K562 (cell line): Measurements from ENCODE around the gene PGLYRP4. TPM values are rescaled to one million over a fixed set of nuclear protein-coding genes. Genes with fewer than 3 reads are reported as not detected.

ENCODE experiments used
- REST ChIP-seq, 2 experiments: fragments of 450-650 bp; formaldehyde crosslinking in 1 of 2; IDR thresholded peaks; 2 replicates each; pipeline versions ENCODE4 v1.4.0 to v1.6.1; 2014 to 2020; ENCODE audit warnings: mild to moderate bottlenecking in 2 of 2, borderline replicate concordance in 1 of 2, low read depth in 1 of 2
- polyA plus RNA-seq, 8 experiments: library from polyadenylated mRNA; depleted of rRNA in 4 of 8; stranded (reverse) in 5 of 8; unstranded in 3 of 8; fragments of >200 nt; fragmentation: Nextera tagmentation in 2 of 8; fragmentation: Illumina TruSeq in 1 of 8; extraction: Ambion mirVana in 2 of 8; extraction: Trizol in 1 of 8; gene quantifications; 2 replicates each; pipeline versions ENCODE4 v1.2.1 to v1.2.3, GENCODE V29; 2011 to 2014; ENCODE audit warnings: inconsistent platforms in 1 of 8, missing spikeins in 1 of 8
- small RNA-seq: library from RNA; depleted of rRNA; stranded (forward); fragments of <200 nt; gene quantifications from one replicate; pipeline ENCODE3, GENCODE V24; 2014
- total RNA-seq, 7 experiments: library from RNA; depleted of rRNA in 6 of 7; stranded (reverse); fragments of >200 nt in 6 of 7; fragmentation: Illumina TruSeq in 2 of 7; extraction: Trizol in 2 of 7; gene quantifications; 2 replicates each; pipeline versions ENCODE4 v1.2.1 to v1.2.3, GENCODE V29; 2011 to 2021; ENCODE audit warnings: low replicate concordance in 1 of 7

The PGLYRP4 gene
- total and polyA plus RNA-seq, 9 of the 15 experiments (the other 6 are each of a cell fraction or from before 2014, with no cell fraction given), result 0.06 to 0.13 (median 0.11) TPM; not detected in 6

- TF ChIP-seq REST (IDR thresholded peaks at IDR 0.05; ENCODE audit: borderline replicate concordance) (peak; percentile 28; the same call in 1 of the 2 replicates), REST (CRISPR knock-in tag; IDR thresholded peaks at IDR 0.05; ENCODE audit: low read depth) (no peak)
Measured at GRCh38 chr1:153288634-153289275, 59.9 kb downstream of the PGLYRP4 start (continued).

Small RNA genes within 50 kb of the gene (small RNA-seq; reads per million reads assigned to genes)
- gene RNU6-160P (not detected), gene S100A15A (not detected)

Other genes starting within 250 kb of the PGLYRP4 start
Only the 7 nearest of the 16 such genes appear.
- not detected in 2 replicates for gene LORICRIN, start 89.2 kb downstream of the PGLYRP4 start, total RNA-seq (2014; rRNA removed)
- not detected in 2 replicates for gene LORICRIN, start 89.2 kb downstream of the PGLYRP4 start, total RNA-seq (2014; rRNA removed; fragmentation: Illumina TruSeq; extraction: Trizol)
- not detected in 2 replicates for gene LORICRIN, start 89.2 kb downstream of the PGLYRP4 start, total RNA-seq (2015; rRNA removed; fragmentation: Illumina TruSeq; extraction: Trizol)
- not detected in 2 replicates for gene LORICRIN, start 89.2 kb downstream of the PGLYRP4 start, total RNA-seq (2021)
- not detected in 2 replicates for gene LORICRIN, start 89.2 kb downstream of the PGLYRP4 start, polyA plus RNA-seq (2011; rRNA removed)
- gene LORICRIN, start 89.2 kb downstream of the PGLYRP4 start, polyA plus RNA-seq (2014; fragmentation: Illumina TruSeq; extraction: Trizol), result not detected in 2 replicates
- gene LORICRIN, start 89.2 kb downstream of the PGLYRP4 start, polyA plus RNA-seq (2014; fragmentation: Nextera tagmentation; extraction: Ambion mirVana), result not detected
- not detected in 2 replicates for gene LORICRIN, start 89.2 kb downstream of the PGLYRP4 start, polyA plus RNA-seq (2014; rRNA removed)
- not detected in 2 replicates for gene PGLYRP3, start 35.9 kb downstream of the PGLYRP4 start, total RNA-seq (2014; rRNA removed)
- not detected in 2 replicates for gene PGLYRP3, start 35.9 kb downstream of the PGLYRP4 start, total RNA-seq (2014; rRNA removed; fragmentation: Illumina TruSeq; extraction: Trizol)
- not detected in 2 replicates for gene PGLYRP3, start 35.9 kb downstream of the PGLYRP4 start, total RNA-seq (2015; rRNA removed; fragmentation: Illumina TruSeq; extraction: Trizol)
- gene PGLYRP3, start 35.9 kb downstream of the PGLYRP4 start, total RNA-seq (2021), result not detected in 2 replicates
- gene PGLYRP3, start 35.9 kb downstream of the PGLYRP4 start, polyA plus RNA-seq (2011; rRNA removed), result not detected in 2 replicates
- gene PGLYRP3, start 35.9 kb downstream of the PGLYRP4 start, polyA plus RNA-seq (2014; fragmentation: Illumina TruSeq; extraction: Trizol), result not detected in 2 replicates
- not detected for gene PGLYRP3, start 35.9 kb downstream of the PGLYRP4 start, polyA plus RNA-seq (2014; fragmentation: Nextera tagmentation; extraction: Ambion mirVana)
- not detected in 2 replicates for gene PGLYRP3, start 35.9 kb downstream of the PGLYRP4 start, polyA plus RNA-seq (2014; rRNA removed)
- gene S100A9, start 9.0 kb upstream of the PGLYRP4 start, total RNA-seq (2014; rRNA removed), result not detected in 2 replicates
- gene S100A9, start 9.0 kb upstream of the PGLYRP4 start, total RNA-seq (2014; rRNA removed; fragmentation: Illumina TruSeq; extraction: Trizol), result not detected in 2 replicates
- gene S100A9, start 9.0 kb upstream of the PGLYRP4 start, total RNA-seq (2015; rRNA removed; fragmentation: Illumina TruSeq; extraction: Trizol), result not detected in 2 replicates
- 0.34 and 0.80 TPM in 2 replicates for gene S100A9, start 9.0 kb upstream of the PGLYRP4 start, total RNA-seq (2021)
- not detected in 2 replicates for gene S100A9, start 9.0 kb upstream of the PGLYRP4 start, polyA plus RNA-seq (2011; rRNA removed)
- not detected in 2 replicates for gene S100A9, start 9.0 kb upstream of the PGLYRP4 start, polyA plus RNA-seq (2014; fragmentation: Illumina TruSeq; extraction: Trizol)
- not detected for gene S100A9, start 9.0 kb upstream of the PGLYRP4 start, polyA plus RNA-seq (2014; fragmentation: Nextera tagmentation; extraction: Ambion mirVana)
- gene S100A9, start 9.0 kb upstream of the PGLYRP4 start, polyA plus RNA-seq (2014; rRNA removed), result not detected in 2 replicates
- gene S100A12, start 26.8 kb upstream of the PGLYRP4 start, total RNA-seq (2014; rRNA removed), result not detected in 2 replicates
- not detected in 2 replicates for gene S100A12, start 26.8 kb upstream of the PGLYRP4 start, total RNA-seq (2014; rRNA removed; fragmentation: Illumina TruSeq; extraction: Trizol)
- not detected in 2 replicates for gene S100A12, start 26.8 kb upstream of the PGLYRP4 start, total RNA-seq (2015; rRNA removed; fragmentation: Illumina TruSeq; extraction: Trizol)
- not detected in 2 replicates for gene S100A12, start 26.8 kb upstream of the PGLYRP4 start, total RNA-seq (2021)
- not detected in 2 replicates for gene S100A12, start 26.8 kb upstream of the PGLYRP4 start, polyA plus RNA-seq (2011; rRNA removed)
- gene S100A12, start 26.8 kb upstream of the PGLYRP4 start, polyA plus RNA-seq (2014; fragmentation: Illumina TruSeq; extraction: Trizol), result not detected in 2 replicates
- not detected for gene S100A12, start 26.8 kb upstream of the PGLYRP4 start, polyA plus RNA-seq (2014; fragmentation: Nextera tagmentation; extraction: Ambion mirVana)
- gene S100A12, start 26.8 kb upstream of the PGLYRP4 start, polyA plus RNA-seq (2014; rRNA removed), result not detected in 2 replicates
- not detected in 2 replicates for gene S100A8, start 42.2 kb upstream of the PGLYRP4 start, total RNA-seq (2014; rRNA removed)
- not detected in 2 replicates for gene S100A8, start 42.2 kb upstream of the PGLYRP4 start, total RNA-seq (2014; rRNA removed; fragmentation: Illumina TruSeq; extraction: Trizol)
- not detected in 2 replicates for gene S100A8, start 42.2 kb upstream of the PGLYRP4 start, total RNA-seq (2015; rRNA removed; fragmentation: Illumina TruSeq; extraction: Trizol)
- gene S100A8, start 42.2 kb upstream of the PGLYRP4 start, total RNA-seq (2021), result 0.42 and 0.60 TPM in 2 replicates
- not detected in 2 replicates for gene S100A8, start 42.2 kb upstream of the PGLYRP4 start, polyA plus RNA-seq (2011; rRNA removed)
- gene S100A8, start 42.2 kb upstream of the PGLYRP4 start, polyA plus RNA-seq (2014; fragmentation: Illumina TruSeq; extraction: Trizol), result not detected in 2 replicates
- under 1 TPM in 1 of 2 experiments, not detected in 1; 0.15 TPM for gene S100A8, start 42.2 kb upstream of the PGLYRP4 start, polyA plus RNA-seq (2014; fragmentation: Nextera tagmentation; extraction: Ambion mirVana)
- not detected in 2 replicates for gene S100A8, start 42.2 kb upstream of the PGLYRP4 start, polyA plus RNA-seq (2014; rRNA removed)
- not detected in 2 replicates for gene S100A7A, start 67.7 kb upstream of the PGLYRP4 start, total RNA-seq (2014; rRNA removed)
- gene S100A7A, start 67.7 kb upstream of the PGLYRP4 start, total RNA-seq (2014; rRNA removed; fragmentation: Illumina TruSeq; extraction: Trizol), result not detected in 2 replicates
- gene S100A7A, start 67.7 kb upstream of the PGLYRP4 start, total RNA-seq (2015; rRNA removed; fragmentation: Illumina TruSeq; extraction: Trizol), result not detected in 2 replicates
- gene S100A7A, start 67.7 kb upstream of the PGLYRP4 start, total RNA-seq (2021), result not detected in 2 replicates
- gene S100A7A, start 67.7 kb upstream of the PGLYRP4 start, polyA plus RNA-seq (2011; rRNA removed), result not detected in 2 replicates
- not detected in 2 replicates for gene S100A7A, start 67.7 kb upstream of the PGLYRP4 start, polyA plus RNA-seq (2014; fragmentation: Illumina TruSeq; extraction: Trizol)
- not detected for gene S100A7A, start 67.7 kb upstream of the PGLYRP4 start, polyA plus RNA-seq (2014; fragmentation: Nextera tagmentation; extraction: Ambion mirVana)
- not detected in 2 replicates for gene S100A7A, start 67.7 kb upstream of the PGLYRP4 start, polyA plus RNA-seq (2014; rRNA removed)
- gene S100A7, start 111.8 kb upstream of the PGLYRP4 start, total RNA-seq (2014; rRNA removed), result not detected in 2 replicates
- not detected in 2 replicates for gene S100A7, start 111.8 kb upstream of the PGLYRP4 start, total RNA-seq (2014; rRNA removed; fragmentation: Illumina TruSeq; extraction: Trizol)
- gene S100A7, start 111.8 kb upstream of the PGLYRP4 start, total RNA-seq (2015; rRNA removed; fragmentation: Illumina TruSeq; extraction: Trizol), result not detected in 2 replicates
- gene S100A7, start 111.8 kb upstream of the PGLYRP4 start, total RNA-seq (2021), result not detected in 2 replicates
- gene S100A7, start 111.8 kb upstream of the PGLYRP4 start, polyA plus RNA-seq (2011; rRNA removed), result not detected in 2 replicates
- not detected in 2 replicates for gene S100A7, start 111.8 kb upstream of the PGLYRP4 start, polyA plus RNA-seq (2014; fragmentation: Illumina TruSeq; extraction: Trizol)
- gene S100A7, start 111.8 kb upstream of the PGLYRP4 start, polyA plus RNA-seq (2014; fragmentation: Nextera tagmentation; extraction: Ambion mirVana), result not detected
- gene S100A7, start 111.8 kb upstream of the PGLYRP4 start, polyA plus RNA-seq (2014; rRNA removed), result not detected in 2 replicates